UCSD-AML1 (cell line): ENCODE measurements around the gene NR2E3.

ENCODE experiments used
- DNase-seq: peaks from one replicate; lab custom pipeline; 2025; ENCODE audit not compliant: unreplicated experiment; lab: John Stamatoyannopoulos, UW

NR2E3 gene

DNA sequence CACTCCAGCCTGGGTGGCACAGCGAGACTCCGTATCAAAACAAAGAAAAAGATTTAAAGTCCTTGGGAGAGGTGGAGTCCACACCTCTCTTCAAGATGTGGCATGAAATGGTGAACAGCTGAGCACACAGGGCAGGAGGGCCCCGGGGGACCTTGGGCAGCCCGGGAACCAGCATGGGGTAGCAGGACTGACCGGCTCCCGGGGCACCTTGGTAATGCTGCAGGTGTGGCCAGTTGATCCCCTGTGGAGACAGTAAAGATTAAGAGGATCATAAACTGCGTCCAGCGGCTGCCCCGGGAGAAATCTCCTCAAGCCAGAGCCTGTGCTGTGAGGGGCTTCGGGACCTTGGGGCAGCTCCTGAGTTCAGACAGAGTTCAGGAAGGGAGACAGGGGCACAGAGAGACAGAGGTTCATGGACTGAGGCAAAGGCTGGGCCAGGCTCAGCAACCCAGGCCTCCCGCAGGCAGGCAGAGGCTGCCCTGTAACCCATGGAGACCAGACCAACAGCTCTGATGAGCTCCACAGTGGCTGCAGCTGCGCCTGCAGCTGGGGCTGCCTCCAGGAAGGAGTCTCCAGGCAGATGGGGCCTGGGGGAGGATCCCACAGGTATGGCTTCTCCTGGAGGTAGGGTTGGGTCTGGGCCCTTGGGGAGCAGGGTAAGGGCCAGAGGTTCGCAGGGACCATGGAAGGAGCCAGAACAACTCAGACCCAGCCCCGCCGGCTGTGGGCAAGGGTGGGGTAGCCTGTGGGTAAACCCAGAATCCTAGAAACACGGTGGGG is at the start of gene NR2E3:
NR2E3 (plus strand) TSS at position 299 of the 780 bp plus-strand sequence; CDS start at position 489, 190 bp downstream.
- no peak for DNase-seq

DNA sequence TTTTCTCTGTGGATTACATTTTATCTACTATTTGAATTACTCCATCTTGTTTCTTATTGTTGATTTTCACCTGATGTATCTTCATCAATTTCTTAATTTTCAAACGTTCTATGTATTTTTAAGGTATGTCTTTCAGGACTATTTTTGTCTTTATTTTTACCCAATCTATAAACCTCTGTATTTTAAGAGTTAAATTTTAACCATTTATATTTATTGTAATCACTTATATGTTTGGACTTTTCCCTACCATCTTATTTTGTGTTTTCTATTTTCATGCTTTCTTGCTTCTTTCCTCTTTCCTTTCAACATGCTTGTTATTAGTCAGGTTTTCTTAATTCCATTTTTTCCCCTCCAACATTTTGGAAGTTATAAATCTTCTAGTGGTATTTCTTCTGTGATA is 49.5 kb upstream of the NR2E3 start:
- no peak for DNase-seq

DNA sequence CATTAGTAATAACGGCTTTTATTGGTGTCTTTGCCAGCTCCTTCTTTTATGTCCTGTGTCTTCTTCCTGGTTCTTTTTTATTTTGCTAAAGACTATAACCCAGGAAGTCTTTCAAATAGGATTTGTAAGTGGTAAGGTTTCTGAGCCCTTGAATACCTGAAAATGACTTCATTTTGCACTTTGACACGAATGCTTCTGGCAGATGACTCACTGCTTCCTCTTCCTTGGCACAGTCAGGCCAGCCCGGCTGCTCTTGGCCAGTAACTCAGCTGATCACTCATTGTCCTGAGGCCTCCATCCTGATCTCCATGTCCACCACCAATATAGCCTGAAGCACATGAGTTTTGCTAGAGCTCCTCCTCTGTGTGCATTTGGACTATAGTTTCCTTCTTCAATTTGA is 48.7 kb upstream of the NR2E3 start:
- no peak for DNase-seq

DNA sequence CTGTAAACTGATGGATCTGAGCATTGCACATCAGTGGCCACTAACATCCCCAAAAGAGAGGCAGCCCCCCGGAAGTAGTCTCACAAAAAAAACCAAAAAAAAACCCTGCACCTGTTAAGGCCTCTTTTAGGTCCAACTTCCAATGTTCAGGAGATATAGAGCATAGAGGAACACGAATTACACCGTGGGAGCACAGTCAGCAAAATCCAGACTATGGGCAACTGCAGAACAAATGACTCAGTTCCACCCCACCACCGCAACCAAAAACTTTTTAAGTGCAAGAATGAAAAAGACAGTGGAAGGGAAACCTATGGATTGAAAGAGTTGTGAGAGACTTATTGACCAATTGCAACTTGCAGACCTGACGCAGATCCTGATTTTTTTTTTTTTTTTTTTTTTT is 42.2 kb upstream of the NR2E3 start:
- no peak for DNase-seq

DNA sequence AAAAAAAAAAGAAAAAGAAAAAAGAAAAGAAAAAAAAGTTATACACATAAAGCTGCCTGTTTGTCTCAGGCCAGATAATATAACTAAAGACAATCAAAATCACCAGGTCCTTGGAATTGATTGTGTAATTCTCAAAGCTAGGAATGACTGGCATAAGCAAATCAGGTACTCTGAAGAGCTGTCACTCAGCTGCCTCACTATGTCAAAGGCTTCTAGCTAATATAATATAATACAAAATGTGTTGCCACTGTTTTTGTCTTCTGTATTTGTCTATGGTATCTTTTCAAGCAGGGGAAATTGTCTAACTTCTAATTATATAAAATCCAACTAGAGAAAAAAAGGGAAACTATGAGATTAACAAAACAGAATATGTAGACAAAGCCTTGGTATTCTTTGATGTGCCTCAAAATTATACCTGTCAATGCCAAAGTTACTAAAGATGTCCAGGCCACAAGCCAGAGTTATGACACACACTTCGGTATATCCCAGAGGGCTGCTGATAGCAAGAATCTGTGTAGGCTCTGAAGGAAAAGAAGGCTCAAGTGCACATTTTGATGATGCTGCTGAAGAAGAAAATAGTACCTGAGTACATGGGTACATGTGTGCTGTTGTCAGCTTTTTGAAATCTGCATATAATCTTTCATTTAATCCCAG is 37.0 kb upstream of the NR2E3 start:
- DNase-seq = no peak

DNA sequence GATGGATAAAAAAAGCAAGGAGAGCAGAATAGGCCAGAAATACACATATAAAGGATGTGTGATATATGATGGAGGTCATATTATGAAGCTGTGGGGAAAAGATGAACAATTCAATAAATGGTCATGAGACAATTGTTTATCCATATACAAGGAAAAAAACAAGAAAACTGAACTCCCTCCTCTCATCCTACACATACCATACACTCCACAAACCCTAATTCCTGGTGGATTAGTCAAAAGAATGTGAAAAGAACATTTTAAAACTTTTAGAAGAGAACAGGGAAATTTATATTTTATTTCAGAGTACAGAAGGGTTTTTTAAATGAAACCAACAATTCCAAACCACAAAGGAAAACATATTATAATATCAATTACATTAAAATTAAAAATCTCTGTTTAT is 34.5 kb upstream of the NR2E3 start:
- no peak for DNase-seq

DNA sequence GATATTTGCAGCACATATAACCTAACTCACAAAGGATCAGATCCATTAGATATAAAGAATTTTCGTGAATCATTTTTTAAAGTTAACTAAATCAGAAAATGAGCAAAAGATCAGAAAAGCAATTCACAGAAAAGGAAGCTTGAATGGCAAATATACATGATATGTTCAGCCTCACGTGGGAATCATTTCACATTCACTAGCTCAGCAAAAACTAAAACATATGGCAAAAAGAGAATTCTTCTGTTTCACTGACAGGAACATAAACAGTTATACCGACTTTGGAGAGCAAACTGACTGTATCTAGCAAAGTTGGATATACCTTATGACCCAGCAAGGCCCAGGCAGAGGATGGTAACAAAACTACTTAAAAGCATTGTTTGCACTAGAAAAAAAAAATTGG is 34.0 kb upstream of the NR2E3 start:
- DNase-seq = no peak

DNA sequence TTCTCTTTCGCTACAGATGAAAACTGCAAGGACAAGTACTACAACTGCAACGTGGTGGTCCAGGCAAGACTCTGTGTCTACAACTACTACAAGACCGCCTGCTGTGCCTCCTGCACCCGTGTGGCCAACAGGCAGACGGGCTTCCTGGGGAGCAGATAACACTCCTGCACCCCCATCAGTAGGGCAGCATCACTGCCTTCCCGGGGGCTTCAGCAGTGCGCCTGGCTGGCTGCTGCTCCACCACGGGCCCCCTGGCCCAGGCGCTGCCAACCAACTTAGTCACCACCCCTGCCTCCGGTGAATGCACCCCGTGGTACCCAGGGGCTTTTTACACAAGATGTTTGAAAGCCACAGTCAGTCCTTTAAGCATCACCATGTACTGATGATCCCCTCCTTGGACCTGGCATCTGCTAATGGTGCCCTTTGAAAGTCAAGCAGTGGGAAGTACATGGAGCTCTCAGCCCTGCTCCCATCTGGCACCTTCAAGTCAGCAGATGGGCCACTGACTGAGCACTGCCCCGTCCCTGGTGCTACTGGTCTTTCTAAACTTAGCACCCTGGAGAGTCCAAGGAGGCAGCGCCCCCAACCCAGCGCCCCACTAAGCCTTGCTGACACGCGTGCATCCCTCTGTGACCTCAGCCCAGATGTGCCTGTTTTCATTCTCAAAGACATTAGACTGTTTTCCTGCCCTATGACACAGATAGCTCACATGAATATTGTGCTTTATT is 33.0 kb upstream of the NR2E3 start:
- no peak for DNase-seq

DNA sequence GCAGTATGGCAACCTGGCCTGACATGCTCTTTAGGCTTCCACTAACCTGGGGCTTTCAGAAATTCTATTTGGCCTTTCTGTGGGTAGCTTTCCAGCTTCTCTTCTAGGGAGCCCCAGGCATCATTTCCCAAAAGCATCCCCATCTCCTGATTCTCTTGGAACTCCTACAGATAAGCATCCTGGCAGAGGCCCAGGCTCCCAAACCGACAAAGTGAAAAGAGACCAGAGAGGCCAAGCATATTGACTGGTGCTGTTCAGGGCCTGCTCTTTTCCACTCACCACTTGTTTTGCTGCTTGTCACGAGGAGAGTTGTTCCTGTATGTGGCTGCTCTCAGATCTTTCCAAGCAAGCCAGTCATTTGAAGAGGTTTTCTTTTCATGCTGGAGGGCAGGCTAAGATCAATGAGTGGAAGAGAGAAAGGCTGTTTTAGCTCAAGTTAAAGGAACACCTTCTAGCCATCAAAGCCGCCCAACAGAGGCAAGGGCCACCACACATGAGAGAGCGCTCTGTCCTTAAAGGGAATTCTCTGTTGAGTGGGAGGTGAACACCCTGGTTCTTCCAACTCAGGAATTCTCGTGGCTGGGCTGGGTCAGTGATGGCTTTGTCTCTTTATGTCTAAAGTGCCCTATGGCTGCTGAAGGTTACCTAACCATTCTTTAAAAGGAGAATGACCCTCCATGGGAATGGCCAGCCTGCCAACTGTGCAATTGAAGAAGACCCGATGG is 31.1 kb upstream of the NR2E3 start:
- no peak for DNase-seq

DNA sequence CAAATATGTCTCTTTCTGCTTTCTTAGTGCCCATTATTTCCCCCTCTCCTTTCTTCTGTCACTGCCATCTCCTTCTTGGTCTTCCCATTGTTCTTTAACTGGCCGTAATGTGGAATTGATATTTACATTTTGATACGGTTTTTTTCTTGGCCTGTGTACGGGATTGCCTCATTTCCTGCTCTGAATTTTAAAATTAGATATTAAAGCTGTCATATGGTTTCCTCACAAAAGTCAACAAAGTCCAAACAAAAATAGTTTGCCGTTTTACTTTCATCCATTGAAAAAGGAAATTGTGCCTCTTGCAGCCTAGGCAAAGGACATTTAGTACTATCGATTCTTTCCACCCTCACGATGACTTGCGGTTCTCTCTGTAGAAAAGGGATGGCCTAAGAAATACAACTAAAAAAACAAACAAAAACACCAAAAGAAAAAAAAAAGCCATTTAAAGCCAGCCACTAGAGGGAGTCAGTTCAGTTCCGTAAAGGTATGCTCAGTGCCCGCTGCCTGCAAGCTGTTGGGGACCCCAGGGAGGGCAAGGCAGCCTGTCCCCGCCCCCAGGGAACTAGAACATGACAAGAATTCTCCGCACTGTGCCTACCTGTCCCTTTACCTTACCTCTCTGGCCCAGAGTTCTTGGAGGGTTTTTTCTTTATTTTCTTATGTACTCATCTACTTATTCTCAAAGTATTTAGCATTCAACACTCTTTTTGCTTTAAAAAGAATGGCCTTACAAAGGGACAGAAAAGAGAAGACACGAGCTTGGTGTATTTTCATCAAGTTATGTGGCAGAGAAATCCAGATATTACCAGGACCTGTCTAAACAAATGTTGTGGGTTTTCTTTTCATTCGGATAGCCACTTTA is 30.0 kb upstream of the NR2E3 start:
- DNase-seq = peak; percentile 22

DNA sequence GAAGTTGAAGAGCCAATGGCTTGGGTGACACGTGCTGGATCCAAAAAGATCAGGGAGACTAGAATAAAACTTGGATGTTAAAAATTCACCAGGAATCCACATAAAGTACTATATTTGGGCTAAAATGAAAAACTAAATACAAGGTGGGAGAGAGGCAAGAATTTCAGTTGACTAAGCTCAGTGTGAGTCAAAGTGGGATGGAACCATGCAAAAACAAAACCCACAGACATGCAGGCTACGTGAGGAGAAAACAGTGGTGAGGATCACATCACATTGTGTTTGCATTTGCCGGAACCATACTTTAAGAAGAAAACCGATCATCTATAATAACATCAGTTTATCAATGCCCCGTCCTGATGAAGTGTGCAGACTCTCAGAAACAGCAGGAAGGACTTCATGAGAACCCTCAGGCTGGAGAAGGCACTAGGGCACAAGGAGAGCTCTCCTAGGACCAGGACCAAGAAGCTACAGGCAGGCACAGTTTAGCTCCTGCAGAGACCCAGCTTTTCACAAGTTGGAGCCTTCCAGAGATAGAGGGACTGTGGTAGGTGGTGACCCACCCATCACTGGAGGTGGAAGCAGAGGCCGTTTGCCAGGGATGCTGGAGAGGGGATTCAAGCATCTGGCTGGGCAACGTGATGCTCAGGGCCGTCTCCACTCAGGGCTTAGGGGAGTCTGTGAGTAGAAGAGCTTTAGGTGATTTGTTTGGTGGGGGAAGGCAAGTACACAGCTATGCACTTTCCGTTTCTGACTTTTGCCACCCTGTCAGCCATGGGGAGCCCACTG is 29.0 kb upstream of the NR2E3 start:
- no peak for DNase-seq

DNA sequence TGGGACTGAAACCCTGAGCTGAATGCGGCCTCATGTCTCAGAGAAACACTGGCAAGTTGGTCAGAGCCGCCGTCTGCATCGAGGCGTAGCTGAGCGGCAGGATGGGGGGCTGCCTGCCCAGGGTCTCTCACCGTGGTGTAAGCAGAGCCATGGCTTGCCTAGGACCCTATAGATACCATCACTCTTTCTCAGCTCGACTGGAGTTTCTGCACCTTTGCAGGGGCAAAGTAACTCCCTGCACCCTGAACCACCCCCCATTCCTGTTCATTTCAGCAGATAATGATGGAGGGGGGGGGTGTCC is 28.4 kb upstream of the NR2E3 start:
- DNase-seq = no peak

DNA sequence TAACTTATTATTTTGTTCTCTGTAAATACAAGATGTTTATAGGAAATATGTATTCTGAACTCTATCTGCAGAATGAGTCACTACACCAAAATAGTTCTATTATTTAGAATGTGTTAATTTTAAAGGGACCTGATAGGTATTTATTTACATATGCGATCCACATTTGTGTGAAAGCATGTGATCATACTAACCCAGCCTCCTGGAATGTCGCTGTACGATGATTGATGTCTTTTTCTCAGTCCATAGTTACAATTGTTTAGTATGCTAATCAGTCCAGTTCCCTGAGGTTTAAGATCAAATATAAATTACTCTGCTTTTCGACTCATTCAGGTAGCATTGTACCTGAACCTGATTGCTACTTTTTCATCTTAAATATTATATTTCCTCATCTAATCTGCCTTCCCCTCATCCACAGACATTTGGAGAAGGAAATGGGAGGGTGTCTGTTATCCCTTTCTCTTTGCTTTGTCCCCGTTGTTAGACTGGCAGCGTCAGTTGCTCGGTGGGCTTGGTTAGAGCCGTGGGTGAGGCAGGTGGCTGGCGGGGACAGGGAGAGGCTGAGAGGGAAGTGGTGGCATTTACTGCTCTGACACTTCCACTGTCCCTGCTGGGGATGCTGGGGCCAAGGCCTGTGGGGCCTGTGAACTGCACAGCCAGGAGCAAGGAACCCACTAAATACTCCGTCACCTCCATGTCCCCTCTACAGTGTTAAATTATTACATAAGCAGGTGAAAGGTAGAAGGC is 27.8 kb upstream of the NR2E3 start:
- DNase-seq = no peak

DNA sequence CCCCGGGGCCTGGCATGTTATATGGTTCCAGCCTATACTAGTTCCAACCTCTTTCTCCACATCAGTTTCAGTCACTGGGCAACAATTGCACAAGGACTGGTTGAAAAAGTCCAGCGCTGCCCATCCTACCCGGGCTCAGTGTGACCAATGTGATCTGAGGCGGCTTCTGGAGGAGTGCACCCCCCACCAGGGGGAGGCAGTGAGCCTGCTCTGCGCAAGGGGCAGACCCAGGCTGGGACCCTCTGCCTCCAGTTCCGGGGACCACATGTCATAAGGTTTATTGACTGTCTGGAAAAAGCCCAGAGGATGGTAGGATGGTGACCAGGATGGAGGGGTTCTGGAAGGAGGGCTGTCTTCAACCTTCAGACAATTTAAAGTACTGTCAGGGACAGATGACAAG is 25.6 kb upstream of the NR2E3 start:
- no peak for DNase-seq

DNA sequence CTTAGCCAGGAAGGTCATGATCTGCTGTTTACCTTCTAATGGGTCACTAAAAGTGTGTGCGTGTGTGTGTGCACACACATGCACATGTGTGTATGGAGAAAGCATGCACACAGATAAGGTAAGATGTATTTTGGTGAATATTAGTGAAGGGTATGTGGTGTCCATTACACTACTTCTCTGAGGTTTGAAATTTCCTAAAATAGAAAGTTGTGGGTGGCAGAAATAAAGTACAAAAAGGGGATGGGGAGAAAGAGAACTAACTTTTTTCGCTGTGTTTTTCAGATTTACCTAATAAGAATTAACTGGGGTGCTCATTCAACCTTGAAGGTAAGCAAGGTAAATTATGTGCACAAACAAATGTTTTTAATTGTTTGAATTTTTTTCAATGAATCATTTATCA is 24.4 kb upstream of the NR2E3 start:
- no peak for DNase-seq

DNA sequence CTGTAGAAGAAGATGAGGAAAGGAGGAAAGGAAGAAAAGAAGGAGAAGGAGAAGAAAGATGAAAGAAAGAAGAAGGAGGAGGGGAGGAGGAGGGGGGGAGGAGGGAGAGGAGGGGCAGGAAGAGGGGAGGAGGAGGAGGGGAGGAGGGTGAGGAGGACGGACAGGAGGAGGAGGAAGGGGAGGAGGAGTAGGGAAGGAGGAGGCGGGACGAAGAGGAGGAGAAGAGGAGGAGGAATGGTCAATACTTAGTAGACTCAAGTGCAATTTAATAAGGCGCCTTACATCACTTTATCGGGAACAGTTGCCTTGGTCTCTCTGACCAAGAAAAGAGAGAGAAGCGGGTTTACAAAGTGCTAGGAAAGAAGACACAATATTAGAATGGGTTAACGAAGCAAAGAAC is 23.7 kb upstream of the NR2E3 start:
- DNase-seq = no peak

DNA sequence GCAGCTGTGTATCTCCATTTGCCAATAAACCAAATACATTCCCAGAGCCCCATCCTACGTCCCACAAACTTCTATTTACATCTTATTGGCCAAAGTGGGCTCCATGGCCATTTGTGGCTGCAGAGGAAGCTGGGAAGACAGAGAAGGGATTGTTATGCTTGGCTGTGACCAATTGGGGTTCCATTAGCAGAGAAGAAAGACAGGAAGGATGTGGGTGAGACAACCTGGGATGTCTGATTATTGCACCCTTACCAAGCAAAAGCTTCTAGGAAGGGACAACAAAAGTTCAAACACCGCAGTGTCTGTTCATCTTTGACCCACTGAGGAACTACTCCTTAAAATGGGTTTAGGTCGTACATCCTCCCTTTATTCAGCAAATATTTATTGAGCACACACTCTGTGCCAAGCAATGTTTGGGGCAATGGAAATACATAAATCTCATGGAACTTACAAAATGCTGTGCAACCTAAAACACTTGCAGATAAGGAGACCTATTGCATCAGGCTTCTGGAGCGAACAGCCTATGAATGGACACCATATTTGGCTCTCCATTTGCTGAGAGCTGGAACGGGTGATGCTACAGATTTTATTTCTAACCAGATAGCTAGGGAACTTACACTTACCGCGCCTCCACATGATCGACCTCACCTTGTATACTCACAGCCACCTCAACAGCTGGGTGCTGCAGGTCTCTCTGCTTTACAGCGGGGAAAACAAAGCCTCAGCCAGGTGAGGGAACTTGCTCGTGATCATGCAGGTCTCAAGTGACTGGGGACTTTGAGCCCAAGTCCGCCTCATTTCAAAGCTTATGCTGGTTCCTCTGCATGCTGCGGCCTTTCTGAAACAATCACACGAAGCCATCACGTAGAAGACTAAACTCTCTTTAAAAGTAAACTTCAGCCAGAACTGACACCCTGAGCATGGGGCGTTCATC is 21.4 kb upstream of the NR2E3 start:
- no peak for DNase-seq

DNA sequence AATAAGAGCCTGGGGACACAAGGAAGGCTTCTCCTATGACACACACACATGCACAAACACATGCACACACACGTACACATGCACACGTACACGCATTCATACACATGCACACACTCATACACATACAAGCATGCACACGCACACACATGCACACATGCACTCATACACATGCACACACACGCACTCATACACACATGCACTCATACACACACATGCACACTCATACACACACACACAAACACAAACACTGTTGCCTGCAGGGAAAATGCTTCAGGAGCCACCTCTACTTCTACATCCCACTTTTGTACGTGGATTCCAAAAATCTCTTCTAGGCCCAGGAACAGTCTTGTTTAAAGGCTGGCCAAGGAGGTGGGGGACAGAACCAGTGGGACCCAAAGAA is 20.7 kb upstream of the NR2E3 start:
- no peak for DNase-seq
